DND-41 (cell line): Measurements from ENCODE around the gene GTF2H4.

Experiments used
- EZH2 ChIP-seq: IDR thresholded peaks from 3 replicates; pipeline ENCODE4 v1.6.1; 2012; ENCODE audit warnings: borderline replicate concordance, low read depth, mild to moderate bottlenecking, moderate library complexity, low read length, inconsistent platforms; ENCODE audit not compliant: severe bottlenecking
- TF ChIP-seq, protein P1 (sequence below): IDR thresholded peaks from 2 replicates; pipeline ENCODE4 v1.5.1; 2012; ENCODE audit warnings: borderline replicate concordance, low read length, moderate library complexity, mild to moderate bottlenecking; ENCODE audit not compliant: poor library complexity, severe bottlenecking; ENCODE audit errors: extremely low read depth

DNA sequence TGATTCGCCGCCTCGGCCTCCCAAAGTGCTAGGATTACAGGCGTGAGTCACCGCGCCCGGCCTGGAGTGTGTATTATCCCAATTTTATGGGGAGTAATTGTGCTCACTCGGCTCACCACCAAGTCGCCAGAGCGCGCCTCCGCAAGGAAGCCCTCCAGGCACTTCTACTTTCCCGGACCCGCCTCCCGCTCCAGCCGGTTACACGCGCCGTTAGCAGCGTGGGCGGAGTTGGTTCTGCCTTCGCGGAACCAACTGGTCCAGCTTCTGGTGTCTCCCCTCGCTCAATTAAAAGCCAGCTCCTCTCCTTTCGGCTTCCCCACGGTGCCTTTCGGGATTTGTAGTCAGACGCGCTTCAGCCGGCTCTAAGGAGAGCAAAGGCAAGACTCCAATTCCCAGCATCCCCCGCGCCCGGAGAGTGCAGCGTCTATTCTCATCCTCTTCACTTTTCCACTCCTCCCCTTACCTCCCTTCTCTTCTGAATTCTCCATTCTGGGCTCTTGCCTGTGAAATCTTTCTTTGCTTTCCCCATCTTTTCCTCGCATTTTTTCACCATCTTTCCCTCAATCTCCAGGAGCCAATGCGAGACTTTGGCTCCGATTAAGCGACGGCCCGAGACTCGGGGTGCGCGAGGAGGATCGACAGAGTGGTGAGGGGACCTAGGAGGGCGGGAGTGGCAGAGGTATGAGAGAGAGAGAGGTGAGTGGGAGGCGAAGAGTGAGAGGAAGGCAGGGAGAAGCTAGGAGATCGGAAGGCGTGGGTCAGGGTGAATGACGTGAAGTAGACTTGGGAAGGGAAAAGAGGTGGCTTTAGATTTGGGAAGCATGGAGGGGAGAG is at the start of gene GTF2H4:
- TF ChIP-seq, protein P1, sequence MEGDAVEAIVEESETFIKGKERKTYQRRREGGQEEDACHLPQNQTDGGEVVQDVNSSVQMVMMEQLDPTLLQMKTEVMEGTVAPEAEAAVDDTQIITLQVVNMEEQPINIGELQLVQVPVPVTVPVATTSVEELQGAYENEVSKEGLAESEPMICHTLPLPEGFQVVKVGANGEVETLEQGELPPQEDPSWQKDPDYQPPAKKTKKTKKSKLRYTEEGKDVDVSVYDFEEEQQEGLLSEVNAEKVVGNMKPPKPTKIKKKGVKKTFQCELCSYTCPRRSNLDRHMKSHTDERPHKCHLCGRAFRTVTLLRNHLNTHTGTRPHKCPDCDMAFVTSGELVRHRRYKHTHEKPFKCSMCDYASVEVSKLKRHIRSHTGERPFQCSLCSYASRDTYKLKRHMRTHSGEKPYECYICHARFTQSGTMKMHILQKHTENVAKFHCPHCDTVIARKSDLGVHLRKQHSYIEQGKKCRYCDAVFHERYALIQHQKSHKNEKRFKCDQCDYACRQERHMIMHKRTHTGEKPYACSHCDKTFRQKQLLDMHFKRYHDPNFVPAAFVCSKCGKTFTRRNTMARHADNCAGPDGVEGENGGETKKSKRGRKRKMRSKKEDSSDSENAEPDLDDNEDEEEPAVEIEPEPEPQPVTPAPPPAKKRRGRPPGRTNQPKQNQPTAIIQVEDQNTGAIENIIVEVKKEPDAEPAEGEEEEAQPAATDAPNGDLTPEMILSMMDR = peak; percentile 8
- no peak for TF ChIP-seq EZH2
